HEK293 (cell line): Measurements from ENCODE around the gene RPS15.

Experiments used
- EGR2 ChIP-seq: fragments of 450-650 bp; formaldehyde crosslinking; IDR thresholded peaks from 2 replicates; pipeline ENCODE4 v1.5.1; 2016; ENCODE audit warnings: low read depth, missing biosample characterization, missing genetic modification characterization
- ZFP37 ChIP-seq: fragments of 450-650 bp; formaldehyde crosslinking; IDR thresholded peaks from 2 replicates; pipeline ENCODE4 v1.5.1; 2016; ENCODE audit warnings: missing biosample characterization, missing genetic modification characterization
- ZNF121 ChIP-seq: fragments of 450-650 bp; formaldehyde crosslinking; IDR thresholded peaks from 2 replicates; pipeline ENCODE4 v1.5.1; 2016; ENCODE audit warnings: missing biosample characterization, missing genetic modification characterization
- ZNF274 ChIP-seq, 2 experiments: fragments of 200-500 bp in 1 of 2; fragments of 450-650 bp in 1 of 2; sonication (Bioruptor generic) in 1 of 2; formaldehyde crosslinking in 1 of 2; IDR thresholded peaks; 2 replicates each; pipeline versions ENCODE4 v1.5.1 to v1.6.1; 2014 to 2016; ENCODE audit warnings: borderline replicate concordance in 1 of 2, inconsistent platforms in 1 of 2, low read length in 1 of 2, missing biosample characterization in 1 of 2, missing genetic modification characterization in 1 of 2
- ZNF777 ChIP-seq: fragments of 450-650 bp; formaldehyde crosslinking; IDR thresholded peaks from 2 replicates; pipeline ENCODE4 v1.5.1; 2017; ENCODE audit warnings: missing biosample characterization, missing genetic modification characterization, borderline replicate concordance
- ZNF785 ChIP-seq: fragments of 450-650 bp; formaldehyde crosslinking; IDR thresholded peaks from 2 replicates; pipeline ENCODE4 v1.5.1; 2016; ENCODE audit warnings: missing biosample characterization, missing genetic modification characterization
- TF ChIP-seq, protein P1 (sequence below): fragments of 450-650 bp; formaldehyde crosslinking; IDR thresholded peaks from 2 replicates; pipeline ENCODE4 v1.5.1; 2016; ENCODE audit warnings: missing biosample characterization, missing genetic modification characterization
- TF ChIP-seq, protein P2 (sequence below): fragments of 450-650 bp; IDR thresholded peaks from 2 replicates; pipeline ENCODE4 v1.5.1; 2018; ENCODE audit warnings: missing biosample characterization, missing genetic modification characterization
- TF ChIP-seq, protein P3 (sequence below): fragments of 450-650 bp; formaldehyde crosslinking; IDR thresholded peaks from 2 replicates; pipeline ENCODE4 v1.5.1; 2016; ENCODE audit warnings: missing biosample characterization, missing genetic modification characterization
- TF ChIP-seq, protein P4 (sequence below): fragments of 450-650 bp; formaldehyde crosslinking; IDR thresholded peaks from 2 replicates; pipeline ENCODE4 v1.5.1; 2017; ENCODE audit warnings: missing biosample characterization, missing genetic modification characterization
- TF ChIP-seq, protein P5 (sequence below): fragments of 450-650 bp; formaldehyde crosslinking; conservative IDR thresholded peaks from 2 replicates; pipeline ENCODE4 v1.5.1; 2016; ENCODE audit warnings: low read depth, missing biosample characterization, missing genetic modification characterization
- TF ChIP-seq, protein P6 (sequence below): fragments of 450-650 bp; formaldehyde crosslinking; IDR thresholded peaks from 2 replicates; pipeline ENCODE4 v1.5.1; 2016; ENCODE audit warnings: missing biosample characterization, missing genetic modification characterization
- TF ChIP-seq, protein P7 (sequence below): fragments of 450-650 bp; formaldehyde crosslinking; IDR thresholded peaks from 2 replicates; pipeline ENCODE4 v1.5.1; 2016; ENCODE audit warnings: missing biosample characterization, missing genetic modification characterization

DNA sequence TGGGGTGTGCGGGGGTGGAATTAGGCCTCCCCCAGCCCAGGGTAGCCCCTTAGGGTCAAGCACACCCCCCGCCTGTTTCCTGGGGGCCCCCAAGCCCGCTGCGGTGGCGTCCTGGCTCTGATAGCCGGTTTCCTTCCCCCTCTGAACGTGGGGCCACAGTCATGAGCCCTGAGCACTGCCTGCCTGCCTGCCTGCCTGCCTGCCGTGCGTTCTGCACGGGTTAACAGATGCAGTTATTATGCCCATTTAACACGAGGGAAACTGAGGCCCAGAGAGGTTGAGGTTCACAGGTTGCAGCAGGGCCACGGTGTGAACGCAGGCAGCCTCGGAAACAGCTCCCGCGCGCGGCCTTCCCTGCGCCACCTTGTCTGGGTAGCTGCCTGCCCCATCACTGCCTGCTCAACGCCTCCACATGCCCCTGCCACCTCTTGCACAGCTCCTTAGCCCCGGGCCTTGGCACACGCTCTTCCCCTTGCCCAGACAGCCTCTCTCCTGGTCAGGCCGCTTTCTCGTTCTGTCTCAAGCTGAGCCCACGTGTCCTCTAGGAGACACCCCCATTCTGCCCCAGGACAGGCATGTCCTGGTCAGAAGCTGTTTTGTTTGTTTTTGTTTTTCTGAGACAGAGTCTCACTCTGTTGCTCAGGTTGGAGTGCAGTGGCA is 35.7 kb upstream of the RPS15 start:
- TF ChIP-seq, protein P1, sequence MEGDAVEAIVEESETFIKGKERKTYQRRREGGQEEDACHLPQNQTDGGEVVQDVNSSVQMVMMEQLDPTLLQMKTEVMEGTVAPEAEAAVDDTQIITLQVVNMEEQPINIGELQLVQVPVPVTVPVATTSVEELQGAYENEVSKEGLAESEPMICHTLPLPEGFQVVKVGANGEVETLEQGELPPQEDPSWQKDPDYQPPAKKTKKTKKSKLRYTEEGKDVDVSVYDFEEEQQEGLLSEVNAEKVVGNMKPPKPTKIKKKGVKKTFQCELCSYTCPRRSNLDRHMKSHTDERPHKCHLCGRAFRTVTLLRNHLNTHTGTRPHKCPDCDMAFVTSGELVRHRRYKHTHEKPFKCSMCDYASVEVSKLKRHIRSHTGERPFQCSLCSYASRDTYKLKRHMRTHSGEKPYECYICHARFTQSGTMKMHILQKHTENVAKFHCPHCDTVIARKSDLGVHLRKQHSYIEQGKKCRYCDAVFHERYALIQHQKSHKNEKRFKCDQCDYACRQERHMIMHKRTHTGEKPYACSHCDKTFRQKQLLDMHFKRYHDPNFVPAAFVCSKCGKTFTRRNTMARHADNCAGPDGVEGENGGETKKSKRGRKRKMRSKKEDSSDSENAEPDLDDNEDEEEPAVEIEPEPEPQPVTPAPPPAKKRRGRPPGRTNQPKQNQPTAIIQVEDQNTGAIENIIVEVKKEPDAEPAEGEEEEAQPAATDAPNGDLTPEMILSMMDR, result no peak
- TF ChIP-seq, protein P2, sequence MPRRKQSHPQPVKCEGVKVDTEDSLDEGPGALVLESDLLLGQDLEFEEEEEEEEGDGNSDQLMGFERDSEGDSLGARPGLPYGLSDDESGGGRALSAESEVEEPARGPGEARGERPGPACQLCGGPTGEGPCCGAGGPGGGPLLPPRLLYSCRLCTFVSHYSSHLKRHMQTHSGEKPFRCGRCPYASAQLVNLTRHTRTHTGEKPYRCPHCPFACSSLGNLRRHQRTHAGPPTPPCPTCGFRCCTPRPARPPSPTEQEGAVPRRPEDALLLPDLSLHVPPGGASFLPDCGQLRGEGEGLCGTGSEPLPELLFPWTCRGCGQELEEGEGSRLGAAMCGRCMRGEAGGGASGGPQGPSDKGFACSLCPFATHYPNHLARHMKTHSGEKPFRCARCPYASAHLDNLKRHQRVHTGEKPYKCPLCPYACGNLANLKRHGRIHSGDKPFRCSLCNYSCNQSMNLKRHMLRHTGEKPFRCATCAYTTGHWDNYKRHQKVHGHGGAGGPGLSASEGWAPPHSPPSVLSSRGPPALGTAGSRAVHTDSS (tag by site-specific recombination), result no peak
- TF ChIP-seq ZNF785 (tag by site-specific recombination) (no peak), ZNF777 (no peak), ZNF121 (no peak), ZNF274 (IDR thresholded peaks at IDR 0.05; ENCODE audit: low read length) (no peak), ZNF274 (tag by site-specific recombination; IDR thresholded peaks at IDR 0.05; ENCODE audit: borderline replicate concordance) (no peak), EGR2 (tag by site-specific recombination) (no peak), ZFP37 (tag by site-specific recombination) (no peak)
- TF ChIP-seq, protein P3, sequence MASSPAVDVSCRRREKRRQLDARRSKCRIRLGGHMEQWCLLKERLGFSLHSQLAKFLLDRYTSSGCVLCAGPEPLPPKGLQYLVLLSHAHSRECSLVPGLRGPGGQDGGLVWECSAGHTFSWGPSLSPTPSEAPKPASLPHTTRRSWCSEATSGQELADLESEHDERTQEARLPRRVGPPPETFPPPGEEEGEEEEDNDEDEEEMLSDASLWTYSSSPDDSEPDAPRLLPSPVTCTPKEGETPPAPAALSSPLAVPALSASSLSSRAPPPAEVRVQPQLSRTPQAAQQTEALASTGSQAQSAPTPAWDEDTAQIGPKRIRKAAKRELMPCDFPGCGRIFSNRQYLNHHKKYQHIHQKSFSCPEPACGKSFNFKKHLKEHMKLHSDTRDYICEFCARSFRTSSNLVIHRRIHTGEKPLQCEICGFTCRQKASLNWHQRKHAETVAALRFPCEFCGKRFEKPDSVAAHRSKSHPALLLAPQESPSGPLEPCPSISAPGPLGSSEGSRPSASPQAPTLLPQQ, result no peak
- TF ChIP-seq, protein P4, sequence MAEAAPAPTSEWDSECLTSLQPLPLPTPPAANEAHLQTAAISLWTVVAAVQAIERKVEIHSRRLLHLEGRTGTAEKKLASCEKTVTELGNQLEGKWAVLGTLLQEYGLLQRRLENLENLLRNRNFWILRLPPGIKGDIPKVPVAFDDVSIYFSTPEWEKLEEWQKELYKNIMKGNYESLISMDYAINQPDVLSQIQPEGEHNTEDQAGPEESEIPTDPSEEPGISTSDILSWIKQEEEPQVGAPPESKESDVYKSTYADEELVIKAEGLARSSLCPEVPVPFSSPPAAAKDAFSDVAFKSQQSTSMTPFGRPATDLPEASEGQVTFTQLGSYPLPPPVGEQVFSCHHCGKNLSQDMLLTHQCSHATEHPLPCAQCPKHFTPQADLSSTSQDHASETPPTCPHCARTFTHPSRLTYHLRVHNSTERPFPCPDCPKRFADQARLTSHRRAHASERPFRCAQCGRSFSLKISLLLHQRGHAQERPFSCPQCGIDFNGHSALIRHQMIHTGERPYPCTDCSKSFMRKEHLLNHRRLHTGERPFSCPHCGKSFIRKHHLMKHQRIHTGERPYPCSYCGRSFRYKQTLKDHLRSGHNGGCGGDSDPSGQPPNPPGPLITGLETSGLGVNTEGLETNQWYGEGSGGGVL (tag by site-specific recombination), result no peak
- TF ChIP-seq, protein P5, sequence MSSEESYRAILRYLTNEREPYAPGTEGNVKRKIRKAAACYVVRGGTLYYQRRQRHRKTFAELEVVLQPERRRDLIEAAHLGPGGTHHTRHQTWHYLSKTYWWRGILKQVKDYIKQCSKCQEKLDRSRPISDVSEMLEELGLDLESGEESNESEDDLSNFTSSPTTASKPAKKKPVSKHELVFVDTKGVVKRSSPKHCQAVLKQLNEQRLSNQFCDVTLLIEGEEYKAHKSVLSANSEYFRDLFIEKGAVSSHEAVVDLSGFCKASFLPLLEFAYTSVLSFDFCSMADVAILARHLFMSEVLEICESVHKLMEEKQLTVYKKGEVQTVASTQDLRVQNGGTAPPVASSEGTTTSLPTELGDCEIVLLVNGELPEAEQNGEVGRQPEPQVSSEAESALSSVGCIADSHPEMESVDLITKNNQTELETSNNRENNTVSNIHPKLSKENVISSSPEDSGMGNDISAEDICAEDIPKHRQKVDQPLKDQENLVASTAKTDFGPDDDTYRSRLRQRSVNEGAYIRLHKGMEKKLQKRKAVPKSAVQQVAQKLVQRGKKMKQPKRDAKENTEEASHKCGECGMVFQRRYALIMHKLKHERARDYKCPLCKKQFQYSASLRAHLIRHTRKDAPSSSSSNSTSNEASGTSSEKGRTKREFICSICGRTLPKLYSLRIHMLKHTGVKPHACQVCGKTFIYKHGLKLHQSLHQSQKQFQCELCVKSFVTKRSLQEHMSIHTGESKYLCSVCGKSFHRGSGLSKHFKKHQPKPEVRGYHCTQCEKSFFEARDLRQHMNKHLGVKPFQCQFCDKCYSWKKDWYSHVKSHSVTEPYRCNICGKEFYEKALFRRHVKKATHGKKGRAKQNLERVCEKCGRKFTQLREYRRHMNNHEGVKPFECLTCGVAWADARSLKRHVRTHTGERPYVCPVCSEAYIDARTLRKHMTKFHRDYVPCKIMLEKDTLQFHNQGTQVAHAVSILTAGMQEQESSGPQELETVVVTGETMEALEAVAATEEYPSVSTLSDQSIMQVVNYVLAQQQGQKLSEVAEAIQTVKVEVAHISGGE (tag by site-specific recombination), result no peak
- TF ChIP-seq, protein P6, sequence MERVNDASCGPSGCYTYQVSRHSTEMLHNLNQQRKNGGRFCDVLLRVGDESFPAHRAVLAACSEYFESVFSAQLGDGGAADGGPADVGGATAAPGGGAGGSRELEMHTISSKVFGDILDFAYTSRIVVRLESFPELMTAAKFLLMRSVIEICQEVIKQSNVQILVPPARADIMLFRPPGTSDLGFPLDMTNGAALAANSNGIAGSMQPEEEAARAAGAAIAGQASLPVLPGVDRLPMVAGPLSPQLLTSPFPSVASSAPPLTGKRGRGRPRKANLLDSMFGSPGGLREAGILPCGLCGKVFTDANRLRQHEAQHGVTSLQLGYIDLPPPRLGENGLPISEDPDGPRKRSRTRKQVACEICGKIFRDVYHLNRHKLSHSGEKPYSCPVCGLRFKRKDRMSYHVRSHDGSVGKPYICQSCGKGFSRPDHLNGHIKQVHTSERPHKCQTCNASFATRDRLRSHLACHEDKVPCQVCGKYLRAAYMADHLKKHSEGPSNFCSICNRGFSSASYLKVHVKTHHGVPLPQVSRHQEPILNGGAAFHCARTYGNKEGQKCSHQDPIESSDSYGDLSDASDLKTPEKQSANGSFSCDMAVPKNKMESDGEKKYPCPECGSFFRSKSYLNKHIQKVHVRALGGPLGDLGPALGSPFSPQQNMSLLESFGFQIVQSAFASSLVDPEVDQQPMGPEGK, result no peak
- TF ChIP-seq, protein P7, sequence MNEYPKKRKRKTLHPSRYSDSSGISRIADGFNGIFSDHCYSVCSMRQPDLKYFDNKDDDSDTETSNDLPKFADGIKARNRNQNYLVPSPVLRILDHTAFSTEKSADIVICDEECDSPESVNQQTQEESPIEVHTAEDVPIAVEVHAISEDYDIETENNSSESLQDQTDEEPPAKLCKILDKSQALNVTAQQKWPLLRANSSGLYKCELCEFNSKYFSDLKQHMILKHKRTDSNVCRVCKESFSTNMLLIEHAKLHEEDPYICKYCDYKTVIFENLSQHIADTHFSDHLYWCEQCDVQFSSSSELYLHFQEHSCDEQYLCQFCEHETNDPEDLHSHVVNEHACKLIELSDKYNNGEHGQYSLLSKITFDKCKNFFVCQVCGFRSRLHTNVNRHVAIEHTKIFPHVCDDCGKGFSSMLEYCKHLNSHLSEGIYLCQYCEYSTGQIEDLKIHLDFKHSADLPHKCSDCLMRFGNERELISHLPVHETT (tag by site-specific recombination), result no peak
